HuH-7 (cell line): ENCODE results near the gene MITF.

Experiments used
- DNase-seq: peaks from one replicate; pipeline ENCODE4 v3.0.0; 2011; ENCODE audit warnings: low spot score

MITF gene

GRCh38 chr3:69838217-69838616, 99.0 kb downstream of the MITF start:
- no peak for DNase-seq

GRCh38 chr3:69838696-69839515, 99.6 kb downstream of the MITF start:
- no peak for DNase-seq

DNA sequence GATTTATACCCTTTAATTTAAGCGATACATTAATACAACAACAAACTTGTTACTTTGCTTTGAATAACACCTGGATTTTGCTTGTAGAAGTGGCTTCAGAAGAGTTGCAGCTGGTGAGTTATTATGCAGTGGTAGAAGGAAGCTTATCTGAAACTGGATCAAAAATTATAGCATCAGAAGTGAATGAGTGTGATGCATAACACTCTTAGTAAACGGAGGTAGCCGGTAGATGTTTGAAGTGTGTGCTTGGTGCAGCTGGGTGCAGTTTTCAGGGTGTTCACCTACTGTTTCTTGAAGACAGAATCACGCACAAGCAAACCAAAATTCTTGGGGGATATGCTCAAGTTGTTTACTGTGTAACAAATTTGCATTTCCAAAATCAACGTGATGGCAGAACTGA, 103.1 kb downstream of the MITF start:
- no peak for DNase-seq

DNA sequence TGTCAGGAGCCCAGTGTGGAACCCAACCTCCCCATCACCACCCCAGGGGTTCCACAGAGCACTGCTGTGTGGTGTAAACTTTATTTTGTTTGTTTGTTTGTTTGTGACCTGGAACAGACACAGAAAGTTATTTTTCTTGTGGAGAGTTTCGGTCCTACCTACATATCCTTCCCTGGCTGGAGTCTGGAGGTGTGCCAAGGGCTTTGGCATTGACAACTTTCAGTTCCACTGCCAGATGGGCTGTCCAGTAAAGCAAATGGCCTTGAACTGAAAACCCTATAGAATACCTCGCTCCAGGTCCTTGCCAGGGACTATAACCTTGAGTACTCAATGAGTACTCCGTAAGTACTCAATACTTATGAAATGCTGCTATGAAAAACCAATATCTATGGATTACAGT, 103.5 kb downstream of the MITF start:
- no peak for DNase-seq

GRCh38 chr3:69844706-69845105, 105.4 kb downstream of the MITF start:
- DNase-seq: no peak

- no peak for DNase-seq
Observed at GRCh38 chr3:69847303-69847702, 108.0 kb downstream of the MITF start.

- no peak for DNase-seq
Observed at GRCh38 chr3:69848113-69848512, 108.8 kb downstream of the MITF start.

DNA sequence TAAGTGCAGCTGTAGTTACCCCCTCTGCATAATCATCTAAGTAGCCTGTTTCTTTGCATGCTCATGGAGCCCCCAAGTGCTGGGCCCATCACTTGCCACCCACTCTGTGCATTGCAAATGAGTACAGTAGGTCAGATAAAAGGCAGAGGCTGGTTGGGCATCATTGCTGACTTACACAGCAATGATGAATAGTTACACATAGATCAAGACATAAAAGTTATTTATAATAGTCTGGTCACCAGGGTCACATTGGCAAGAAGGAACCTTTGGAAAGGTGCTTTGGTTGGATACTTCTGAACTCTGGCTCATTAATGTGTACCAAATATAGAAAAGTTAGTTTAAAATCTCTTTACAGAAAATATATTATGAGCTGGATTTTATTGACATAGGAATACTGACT, 111.6 kb downstream of the MITF start:
- no peak for DNase-seq

DNA sequence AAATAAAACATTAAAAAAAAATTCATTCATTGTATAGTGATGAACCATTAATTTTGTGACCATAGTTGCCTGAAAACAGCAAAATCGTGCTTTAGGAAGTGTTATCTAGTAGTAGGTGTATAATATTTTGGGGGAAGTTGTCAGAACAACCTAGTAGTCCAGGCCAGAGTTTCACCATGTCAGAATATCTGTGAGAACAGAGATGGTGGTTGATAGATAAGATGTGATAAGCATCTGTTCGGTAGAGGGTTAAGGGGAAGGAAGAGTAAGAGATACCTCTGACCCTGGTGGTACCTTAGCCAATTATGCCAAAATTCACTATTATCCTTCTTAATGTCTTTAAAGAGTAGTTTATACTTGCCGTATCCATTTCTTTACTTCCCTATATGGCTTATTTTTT, 113.8 kb downstream of the MITF start:
- DNase-seq: no peak

GRCh38 chr3:69855436-69856162, 116.3 kb downstream of the MITF start:
- no peak for DNase-seq

DNA sequence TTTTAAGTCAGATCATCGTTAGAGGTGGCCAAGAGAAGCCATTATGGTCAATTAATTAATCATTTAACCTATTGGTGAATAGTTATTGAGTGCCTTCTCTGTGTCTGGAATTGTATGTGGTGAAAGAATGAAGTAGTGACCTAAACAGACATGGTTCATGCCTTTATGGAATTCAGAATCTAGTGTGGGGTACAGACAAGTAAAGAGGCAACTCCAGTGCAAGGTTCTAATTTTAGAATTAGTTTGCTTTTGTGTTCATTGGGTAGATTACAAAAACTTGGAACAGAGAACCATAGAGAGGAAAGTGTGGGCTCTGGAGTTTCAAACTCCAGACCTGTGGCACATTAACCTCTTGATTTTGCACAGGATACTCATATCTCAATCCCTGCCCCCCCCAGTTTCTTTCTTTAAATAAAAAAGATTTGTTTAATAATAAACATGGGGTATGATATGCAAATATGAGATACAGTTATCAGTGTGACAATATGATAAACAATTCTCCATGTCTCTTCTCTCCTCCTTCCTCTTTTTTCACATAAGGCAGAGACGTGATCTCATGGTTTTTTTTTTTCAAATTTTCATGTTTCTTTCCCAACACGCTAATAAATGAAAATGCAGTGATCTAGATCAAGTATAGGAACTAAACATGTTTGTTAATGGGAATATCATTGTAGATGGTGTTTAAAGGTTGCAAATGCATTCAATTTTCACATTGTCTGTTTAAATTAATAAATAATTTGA, 117.9 kb downstream of the MITF start:
- DNase-seq: no peak

GRCh38 chr3:69861556-69861955, 122.3 kb downstream of the MITF start:
- no peak for DNase-seq

DNA sequence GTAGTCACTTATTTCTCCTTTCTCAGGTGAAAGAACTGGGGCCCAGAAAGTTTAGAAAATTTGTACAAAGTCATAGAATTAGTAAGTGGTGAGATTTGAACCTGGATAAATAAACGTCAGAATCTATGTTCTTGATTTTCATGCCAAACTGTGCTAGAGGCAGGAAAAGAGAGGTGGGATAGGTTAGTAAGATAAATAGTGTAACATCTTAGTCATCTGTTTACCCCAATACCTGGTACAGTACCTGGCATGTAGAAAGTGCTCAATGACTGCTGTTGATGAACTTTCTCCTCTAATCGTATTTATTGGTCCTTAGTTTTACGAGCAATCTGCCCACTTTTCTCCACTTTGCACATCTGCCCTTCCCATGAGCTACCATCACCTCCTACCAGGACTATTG, 124.9 kb downstream of the MITF start:
- DNase-seq: no peak

- no peak for DNase-seq
Observed at GRCh38 chr3:69864766-69865165, 125.5 kb downstream of the MITF start.

GRCh38 chr3:69865925-69866679, 126.8 kb downstream of the MITF start:
- no peak for DNase-seq

GRCh38 chr3:69866988-69867720, 127.9 kb downstream of the MITF start:
- DNase-seq: no peak

GRCh38 chr3:69867941-69868505, 128.8 kb downstream of the MITF start:
- no peak for DNase-seq

- DNase-seq: no peak
Observed at GRCh38 chr3:69868841-69869420, 129.7 kb downstream of the MITF start.

GRCh38 chr3:69869643-69870042, 130.4 kb downstream of the MITF start:
- no peak for DNase-seq

DNA sequence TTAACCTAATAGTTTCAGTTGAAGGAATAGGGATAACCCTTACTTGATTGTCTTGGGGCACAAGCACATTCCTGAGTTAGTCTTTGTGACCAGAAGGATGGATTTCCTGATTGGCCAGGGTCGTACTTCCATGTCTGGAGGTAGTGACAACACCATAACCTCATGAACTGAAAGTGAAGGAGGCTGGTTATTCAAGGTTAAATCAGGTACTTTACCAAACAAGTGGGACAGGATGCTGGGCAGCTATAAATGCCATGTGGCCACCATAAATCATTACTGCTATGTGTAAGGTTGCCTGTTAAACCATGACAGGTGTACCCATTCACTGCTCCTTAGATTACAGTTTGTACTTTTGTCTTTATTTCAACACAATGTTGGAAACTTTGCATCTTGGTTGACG, 132.0 kb downstream of the MITF start:
- DNase-seq: no peak

GRCh38 chr3:69871868-69872267, 132.6 kb downstream of the MITF start:
- DNase-seq: no peak
